GM19351 (cell line): Measurements from ENCODE around the gene UBE2R2.
"Not testable (repeated sequence)": the region's sequence is repeated elsewhere in the genome, so short reads cannot be mapped to it uniquely, and the experiment has no call there.

Source experiments
- ATAC-seq: cut with Tn5 transposase; IDR thresholded peaks from one replicate; pipeline ENCODE4 v1.9.1; 2021; ENCODE audit warnings: mild to moderate bottlenecking, moderate library complexity; ENCODE audit not compliant: unreplicated experiment

UBE2R2 gene

DNA sequence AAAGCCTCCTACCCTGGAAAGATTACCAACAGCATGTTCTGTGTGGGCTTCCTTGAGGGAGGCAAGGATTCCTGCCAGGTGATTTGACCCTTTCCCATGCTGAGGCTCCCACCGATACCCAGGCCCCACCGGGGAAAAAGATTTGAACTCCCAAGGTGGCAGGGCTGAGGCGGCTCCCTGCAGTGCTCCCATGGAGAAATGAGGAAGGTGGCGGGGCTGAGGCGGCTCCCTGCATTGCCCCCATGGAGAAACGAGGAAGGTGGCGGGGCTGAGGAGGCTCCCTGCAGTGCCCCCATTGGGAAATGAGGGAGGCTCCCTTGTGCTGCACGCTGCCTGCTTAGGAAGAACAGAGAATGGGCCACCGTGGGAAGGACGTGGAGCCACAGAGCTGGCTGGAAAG is 18.4 kb upstream of the UBE2R2 start:
- no peak for ATAC-seq

DNA sequence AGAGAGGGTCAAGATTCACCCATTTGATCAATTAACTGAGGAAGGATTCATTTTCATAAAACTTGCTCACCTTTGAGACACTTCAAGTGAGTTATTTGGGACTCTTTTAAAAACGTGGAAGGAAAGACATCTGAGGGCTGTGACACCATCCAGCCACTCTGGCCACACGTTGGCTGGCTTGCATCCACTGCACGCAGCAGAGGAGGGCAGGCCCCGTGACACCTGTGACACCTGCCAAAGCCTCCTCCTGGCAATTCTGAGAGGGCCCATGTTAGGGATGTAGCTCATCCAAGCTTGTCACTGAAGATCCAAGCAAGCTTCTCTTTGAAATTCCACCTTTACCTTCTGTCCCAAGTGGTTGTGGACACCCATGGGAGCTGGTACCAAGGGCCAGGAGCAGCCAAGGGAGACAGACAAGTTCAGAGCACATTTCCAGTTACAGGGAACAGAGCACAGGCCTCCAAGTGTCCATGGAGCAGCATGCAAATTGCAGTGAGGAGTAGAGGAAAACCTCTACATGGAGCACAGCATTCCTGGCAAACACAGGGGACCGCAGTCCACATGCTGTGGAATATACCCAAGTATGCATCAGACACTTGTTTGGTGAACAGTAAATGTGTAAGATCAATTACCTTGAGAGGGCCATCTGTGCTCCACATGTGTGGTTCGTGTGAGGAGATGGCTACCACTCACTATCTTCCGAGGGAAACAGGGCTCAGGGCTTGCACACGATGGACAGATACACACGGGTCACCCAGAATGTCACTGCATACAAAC is 16.8 kb upstream of the UBE2R2 start:
- ATAC-seq: no peak

DNA sequence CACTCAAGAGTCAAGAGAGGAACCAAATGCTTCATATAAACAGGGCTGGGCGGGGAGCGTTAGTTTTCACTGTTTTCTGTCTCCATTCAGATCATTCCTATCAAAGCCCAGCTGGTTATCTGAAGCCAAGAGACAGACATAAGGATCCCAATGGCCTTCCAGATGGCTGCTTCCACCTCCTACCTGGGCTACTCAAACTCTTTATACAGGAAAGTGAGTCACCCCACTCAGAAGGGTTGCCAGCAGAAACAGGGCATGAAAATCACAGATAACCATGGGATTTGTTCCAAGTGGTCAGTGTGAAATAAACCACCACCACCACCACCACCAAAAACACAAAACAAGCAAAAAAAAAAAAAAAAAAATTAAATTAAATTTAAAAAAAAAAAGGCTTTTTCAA is 16.1 kb upstream of the UBE2R2 start:
- no peak for ATAC-seq

DNA sequence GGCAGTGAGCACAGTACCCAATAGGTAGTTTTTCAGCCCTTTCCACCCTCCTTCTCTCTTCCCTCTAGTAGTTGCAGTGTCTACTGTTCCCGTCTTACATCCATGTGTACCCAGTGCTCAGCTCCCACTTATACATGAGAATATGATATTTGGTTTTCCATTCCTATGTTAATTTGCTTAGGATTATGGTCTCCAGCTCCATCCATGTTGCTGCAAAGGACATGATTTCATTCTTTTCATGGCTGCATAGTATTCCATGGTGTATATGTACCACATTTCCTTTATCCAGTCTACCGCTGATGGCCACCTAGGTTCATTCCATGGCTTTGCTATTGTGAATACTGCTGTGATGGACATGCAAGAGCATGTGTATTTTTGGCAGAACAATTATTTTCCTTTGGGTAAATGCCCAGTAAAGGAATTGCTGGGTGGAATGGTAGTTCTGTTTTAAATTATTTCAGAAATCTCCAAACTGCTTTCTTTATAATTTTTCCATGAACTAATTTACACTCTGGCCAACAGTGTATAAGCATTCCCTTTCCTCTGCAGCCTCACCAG is 14.9 kb upstream of the UBE2R2 start:
- ATAC-seq: not testable (repeated sequence)

DNA sequence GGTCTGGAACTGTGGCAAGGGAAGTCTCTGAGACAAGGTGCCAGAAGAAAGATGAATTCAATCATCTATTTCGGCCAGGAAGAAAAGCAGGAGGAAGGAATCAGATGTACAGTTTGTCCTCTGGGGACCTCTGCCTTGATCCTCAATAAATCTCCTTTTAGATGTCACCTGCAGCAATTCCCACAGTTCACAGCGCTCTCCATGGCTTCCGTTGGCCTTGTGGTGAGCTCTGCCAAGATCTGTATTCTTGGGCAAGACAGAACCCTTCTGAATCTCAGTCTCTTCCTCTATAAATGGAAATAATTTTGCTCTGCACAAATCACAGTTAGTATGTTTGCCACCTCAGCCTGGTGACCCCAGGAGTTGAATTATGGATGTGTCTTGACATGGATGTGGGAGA is 12.8 kb upstream of the UBE2R2 start:
- not testable (repeated sequence) for ATAC-seq

DNA sequence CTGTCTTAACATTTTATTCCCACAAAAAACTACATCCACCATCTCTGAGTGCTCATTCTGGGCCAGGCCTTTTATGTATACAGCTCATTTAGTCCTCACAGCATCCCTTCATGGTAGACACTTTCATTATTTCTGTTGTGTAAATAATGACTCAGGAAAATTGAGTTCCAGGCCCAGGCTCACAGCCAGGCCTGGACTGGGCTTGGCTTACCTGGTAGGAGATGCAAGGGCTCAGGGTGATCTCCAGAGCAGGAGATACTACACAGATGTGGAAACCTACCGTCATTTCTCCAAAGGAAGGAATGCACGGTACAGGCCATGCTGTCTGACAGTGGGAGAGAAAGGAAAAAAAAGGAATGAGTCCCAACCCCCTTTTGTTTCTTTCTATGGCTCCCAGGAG is 9.8 kb upstream of the UBE2R2 start:
- not testable (repeated sequence) for ATAC-seq

DNA sequence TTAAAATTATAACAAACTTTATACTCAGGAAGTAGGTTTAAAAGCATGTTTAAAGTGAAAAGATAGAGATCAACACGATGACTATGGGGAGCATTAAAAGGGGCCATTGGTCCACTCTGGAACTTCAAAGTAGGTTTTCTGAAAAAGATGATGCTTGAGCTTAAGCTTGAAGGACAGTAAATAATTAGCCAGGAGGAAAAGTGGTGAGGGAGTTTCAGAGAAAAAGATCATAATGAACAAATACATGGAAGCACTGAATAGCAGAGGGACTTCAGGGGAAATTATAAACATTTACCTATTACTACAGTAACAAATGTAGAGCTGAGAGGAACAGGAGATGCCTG is 8.0 kb upstream of the UBE2R2 start:
- not testable (repeated sequence) for ATAC-seq

DNA sequence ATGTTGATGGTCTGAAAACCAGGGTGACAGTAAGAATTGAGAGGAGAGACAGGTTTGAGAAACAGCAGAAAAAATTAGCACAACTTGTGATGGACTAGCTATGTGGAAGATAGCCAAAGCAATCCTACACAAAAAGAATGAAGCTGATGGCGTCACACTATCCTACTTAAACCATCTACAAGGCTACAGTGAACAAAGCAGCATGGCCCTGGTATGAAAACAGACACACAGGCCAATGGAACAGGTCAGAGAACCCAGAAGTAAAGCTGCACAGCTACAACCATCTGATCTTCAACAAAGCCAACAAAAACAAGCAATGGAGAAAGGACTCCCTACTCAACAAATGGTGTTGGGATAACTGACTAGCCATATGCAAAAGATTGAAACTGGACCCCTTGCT is 7.5 kb upstream of the UBE2R2 start:
- no peak for ATAC-seq

DNA sequence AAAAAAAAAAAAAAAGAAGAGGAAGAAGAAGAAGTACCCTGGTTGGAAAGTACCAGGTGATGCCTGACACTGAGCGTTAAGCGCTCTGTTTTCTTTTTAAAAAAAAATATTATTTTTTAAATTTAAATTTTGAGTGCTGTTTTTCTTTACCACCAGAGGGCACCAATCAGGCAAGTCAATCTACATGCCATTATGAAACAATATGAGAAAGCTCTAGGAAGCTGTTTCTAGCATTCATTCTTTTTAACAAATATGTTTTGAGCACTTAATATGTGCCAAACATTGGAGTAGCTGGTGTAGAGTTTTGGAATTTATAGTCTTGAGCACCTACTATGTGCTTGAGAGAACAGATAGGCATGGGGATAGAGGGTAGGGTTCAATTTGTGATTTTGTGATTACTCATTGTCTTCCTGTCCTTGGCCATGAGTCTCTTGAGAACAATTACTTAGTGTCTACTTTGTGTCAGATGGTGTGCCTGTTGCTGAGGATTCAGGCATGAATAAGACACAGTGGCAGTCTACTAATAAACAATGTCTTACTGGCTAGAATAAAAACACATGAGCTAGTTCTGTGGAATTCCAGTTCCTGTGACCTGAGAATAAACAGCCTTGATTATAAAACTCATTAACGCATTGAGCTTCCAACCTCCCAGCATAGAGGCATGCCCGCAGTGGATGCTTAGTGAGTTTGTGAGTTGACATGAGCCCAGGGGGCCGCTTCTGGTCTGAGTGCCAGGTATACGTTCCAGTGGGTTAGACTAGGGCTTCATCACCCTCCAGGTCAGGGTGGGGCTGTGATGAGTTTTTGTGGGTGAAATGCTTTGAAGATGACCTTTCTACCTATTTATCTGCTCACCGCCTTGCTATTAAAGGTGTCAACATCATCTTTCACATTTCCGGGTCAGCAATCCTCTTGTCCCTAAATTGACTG is 3.0 kb upstream of the UBE2R2 start:
- ATAC-seq: no peak

DNA sequence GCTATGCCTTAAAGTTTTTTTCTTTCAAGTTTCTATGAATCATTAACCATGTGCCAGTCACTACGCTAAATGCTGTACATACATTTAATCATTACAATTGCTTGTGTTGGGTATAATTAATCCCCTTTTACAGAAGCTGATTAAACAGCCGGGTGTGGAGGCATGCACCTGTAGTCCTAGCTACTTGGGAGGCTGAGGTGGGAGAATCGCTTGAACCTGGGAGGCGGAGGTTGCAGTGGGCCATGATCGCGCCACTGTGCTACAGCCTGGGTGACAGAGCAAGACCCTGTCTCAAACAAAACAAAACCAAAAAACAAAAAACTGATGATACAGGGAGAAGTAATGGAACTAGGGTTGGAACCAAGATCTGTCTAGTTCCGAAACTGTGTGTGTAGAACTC is 1.2 kb upstream of the UBE2R2 start:
- no peak for ATAC-seq

DNA sequence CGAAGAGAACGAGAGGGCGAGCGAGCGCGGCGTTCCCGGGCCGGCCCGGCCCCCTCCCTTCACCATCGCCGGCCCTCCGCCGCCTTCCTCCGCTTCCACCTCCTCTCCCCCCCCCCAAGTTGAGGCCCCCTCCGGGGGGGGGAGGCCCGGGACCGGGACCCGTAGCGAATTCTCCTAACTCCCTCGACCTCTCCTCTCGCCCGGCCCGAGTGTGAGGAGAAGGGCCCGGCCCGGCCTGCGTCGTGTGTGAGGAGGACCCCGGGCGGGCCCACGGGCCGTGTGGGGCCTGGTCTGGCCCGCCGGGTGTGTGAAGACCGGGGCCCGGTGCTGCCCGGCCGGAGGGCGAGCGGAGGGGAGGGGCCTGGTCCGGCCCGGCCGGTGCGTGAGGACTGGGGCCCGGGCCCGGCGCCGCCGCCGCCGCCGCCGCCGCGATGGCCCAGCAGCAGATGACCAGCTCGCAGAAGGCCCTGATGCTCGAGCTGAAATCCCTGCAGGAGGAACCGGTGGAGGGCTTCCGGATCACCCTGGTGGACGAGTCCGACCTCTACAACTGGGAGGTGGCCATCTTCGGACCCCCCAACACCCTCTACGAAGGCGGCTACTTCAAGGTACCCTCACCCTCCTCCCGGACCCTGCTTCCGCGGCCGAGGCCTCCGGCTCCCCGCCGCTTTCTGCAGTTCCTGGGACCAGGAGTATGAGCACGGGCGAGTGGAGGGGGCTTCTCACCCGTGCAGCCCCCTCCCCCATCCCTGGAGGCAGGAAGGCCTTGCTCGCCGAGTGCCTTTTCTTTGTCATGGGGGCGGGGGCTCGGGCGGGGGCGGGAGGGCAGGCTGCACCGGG is 587 bp downstream of the UBE2R2 start:
- ATAC-seq: peak; percentile 17

DNA sequence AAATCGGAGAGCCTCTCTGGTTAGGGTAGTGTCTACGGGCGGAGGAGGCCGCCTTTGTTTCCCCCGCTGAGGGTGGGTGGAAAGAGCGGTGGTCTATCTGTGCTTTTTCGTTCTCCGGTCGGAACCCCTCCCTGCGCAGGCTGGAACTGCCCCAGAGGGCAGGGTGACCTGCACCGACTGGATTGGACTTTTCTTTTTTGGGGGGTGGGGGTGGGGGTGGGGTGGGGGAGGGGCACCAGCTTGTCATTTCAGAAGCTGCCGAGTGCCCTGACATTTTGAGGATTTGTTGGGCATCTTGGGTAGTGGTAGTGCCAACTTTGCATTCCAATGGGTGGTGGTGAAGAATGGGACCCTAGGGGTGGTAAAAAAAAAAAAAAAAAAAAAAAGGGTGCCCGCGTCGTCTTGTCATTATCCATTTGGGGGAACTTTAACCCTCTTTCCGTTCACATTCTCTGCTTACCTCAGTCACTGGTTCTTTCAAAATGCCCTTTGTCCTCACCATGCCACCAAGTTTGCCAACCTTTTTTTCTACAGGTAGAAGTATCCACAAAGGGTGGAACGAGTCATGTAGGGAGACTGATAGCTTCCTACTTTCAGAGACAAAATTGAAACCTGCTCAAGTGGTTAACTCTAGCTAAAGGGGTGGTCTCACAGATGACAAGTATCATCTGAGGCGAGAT is 1.3 kb downstream of the UBE2R2 start:
- peak; percentile 4 for ATAC-seq

DNA sequence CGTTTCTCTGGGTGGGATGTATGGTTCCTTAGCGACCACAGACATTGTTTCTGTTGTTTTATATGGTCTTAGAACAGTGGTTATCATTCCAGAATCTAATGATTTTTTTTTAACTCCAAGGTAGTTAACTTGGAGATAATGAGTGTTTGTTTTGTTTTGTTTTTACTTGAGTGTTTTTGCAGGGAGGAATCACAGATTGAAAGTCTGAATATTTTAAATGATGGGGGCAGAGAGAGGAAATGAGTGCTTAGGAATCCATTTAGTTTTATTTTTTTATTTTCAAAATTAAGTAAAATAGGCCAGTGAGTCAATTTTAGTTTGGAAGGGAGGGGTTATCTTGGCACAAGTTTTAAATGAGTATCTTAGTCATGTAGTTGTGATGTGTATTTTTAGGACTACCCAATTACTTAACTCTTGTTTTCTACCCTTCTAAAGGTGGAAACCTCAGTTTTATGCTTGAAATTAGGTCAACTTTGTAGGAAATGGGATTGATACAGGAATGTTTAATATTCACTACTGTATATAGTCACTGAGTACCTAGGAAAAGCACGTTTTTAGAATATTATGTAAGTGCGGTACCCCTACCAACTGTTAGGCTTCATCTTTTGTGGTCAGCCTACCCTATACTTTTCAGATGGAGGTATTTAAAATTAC is 2.0 kb downstream of the UBE2R2 start:
- ATAC-seq: no peak

DNA sequence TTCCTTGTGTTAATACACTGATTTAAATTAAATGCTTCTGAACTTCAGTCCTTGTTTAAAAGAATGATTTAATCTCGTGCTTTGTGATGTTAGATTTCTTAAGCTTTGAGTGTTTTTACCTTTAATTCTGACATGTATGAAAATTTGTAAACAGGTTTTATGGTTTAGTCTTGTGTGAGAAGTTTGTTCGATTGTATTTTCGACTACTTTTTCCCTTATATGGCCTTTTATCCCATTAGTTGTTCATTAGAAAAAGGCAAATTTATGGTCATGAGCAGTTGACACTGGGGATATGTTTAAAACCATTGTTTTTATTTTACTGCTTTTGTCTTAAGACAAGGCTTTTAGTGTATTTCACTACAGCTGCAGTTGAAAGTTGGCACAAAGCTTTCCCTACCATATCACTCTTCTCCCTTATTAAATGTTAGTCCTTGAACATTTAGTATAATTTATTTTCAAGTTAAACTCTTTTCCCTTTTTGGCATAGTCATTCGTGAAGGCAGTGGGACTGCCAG is 3.3 kb downstream of the UBE2R2 start:
- no peak for ATAC-seq

DNA sequence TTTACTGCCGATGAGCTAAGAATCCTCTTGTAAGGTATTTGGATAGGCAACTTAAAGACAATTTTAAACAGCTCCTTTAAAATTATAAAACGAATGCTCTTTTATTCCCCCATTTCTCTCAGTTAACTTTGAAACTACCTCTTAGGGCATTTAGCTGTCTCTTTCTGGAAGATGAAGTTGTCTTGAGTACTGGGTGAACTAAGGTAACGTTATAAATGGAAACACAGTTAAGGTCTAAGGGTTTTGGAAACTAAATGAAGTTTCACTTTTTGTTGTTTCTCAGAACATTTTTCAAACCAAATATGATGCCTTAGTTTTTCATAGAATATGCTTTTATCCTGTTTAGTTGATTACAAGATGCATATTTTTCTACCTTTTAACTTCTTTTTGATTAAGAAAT is 6.8 kb downstream of the UBE2R2 start:
- no peak for ATAC-seq

DNA sequence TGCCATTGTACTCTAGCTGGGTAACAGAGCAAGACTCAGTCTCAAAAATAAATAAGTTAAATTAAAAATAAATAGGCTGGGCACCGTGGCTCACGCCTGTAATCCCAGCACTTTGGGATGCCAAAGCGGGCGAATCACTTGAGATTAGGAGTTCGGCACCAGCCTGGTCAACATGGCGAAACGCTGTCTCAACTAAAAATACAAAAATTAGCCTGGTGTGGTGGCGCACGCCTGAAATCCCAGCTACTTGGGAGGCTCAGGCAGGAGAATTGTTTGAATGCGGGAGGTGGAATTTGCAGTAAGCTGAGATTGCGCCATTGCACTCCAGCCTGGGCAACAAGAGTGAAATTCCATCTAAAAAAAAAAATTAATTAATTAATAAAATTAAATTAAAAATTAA is 10.3 kb downstream of the UBE2R2 start:
- ATAC-seq: not testable (repeated sequence)

DNA sequence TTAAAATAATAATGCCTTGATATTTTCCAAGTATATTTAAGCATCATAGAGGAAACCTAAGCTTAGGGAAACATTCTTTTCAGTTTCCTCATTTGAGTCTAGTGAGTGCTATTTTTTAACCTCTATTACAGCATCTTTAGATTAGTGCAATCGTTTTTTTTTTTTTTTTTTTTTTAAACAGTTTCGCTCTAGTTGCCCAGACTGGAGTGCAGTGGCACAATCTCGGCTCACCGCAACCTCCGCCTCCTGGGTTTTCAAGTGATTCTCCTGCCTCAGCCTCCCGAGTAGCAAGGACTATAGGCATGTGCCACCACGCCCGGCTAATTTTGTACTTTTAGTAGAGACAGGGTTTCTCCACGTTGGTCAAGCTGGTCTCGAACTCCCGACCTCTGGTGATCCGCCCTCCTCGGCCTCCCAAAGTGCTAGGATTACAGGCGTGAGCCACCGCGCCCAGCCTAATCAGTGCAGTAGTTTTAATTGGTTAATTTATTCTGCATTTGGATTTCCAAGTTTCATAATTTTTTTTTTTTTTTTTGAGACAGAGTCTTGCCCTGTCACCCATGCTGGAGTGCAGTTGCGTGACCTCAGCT is 12.8 kb downstream of the UBE2R2 start:
- ATAC-seq: not testable (repeated sequence)

DNA sequence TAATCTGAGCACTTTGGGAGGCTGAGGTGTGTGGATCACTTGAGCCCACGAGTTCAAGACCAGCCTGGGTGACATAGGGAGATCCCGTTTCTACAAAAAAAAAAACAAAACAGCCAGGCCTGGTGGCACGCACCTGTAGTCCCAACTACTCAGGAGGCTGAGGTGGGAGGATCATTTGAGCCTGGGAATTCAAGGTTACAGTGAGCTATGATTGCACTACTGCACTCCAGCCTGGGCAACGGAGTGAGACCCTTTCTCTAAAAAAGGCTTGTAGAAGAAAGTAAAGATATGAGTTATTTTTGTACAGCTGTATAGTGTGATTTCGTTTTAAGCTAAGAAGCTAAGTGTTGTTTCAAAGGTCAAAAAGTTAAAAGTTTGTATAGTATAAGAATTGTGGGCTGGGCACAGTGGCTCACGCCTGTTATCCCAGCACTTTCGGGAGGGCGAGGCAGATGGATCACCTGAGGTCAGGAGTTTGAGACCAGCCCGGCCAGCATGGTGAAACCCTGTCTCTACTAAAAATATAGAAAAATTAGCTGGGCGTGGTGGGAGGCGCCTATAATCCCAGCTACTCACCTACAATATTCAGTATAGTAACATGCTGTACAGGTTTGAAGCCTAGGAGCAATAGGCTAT is 18.8 kb downstream of the UBE2R2 start:
- no peak for ATAC-seq

DNA sequence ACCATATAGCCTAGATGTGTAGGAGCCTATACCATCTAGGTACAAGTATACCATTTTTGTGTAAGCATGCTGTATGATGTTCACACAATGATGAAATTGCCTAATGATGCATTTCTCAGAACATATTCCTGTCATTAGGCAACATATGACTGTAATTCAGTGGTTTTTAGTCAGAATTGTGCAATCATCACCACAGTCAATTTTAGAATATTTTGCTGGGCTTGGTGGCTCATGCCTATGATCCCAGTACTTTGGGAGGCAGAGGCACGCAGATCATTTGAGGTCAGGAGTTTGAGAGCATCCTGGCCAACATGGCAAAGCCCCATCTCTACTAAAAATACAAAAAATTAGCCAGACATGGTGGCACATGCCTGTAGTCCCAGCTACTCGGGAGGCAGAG is 19.3 kb downstream of the UBE2R2 start:
- ATAC-seq: not testable (repeated sequence)
